CD4-positive, alpha-beta T cell treated with Interleukin-17A for 4 hours (primary cell): ENCODE data around the gene NPAS3.

ENCODE experiments used
- DNase-seq: peaks from one replicate; pipeline ENCODE4 v3.0.0-alpha.2; 2020; ENCODE audit warnings: mixed read lengths

Gene NPAS3

DNA sequence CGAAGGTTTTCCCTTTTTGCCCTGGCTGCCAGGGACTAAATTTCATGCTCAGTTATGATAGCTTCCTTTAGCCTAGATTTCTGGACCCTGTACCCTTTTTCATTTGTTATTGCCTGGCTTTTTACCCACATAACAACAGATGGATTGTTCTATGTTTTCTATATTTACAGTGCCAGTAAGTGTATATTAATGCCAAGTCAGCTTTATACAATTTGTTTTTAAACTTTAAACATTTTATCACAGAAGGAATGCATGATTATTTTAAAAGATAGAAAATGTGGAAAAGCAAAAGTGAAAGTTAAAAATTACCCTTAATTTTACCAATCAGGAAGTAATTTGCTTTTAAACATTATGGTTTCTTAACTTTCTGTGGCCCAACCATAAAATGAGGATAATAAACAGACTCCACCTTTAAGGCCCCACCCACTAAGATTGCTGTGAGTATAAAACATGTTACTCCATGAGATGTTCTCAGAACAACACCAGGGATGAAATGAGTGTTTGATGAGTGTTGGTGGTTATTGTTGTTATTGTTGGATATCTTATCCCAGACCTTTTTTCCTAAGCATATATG is 515.4 kb downstream of the NPAS3 start:
- no peak for DNase-seq

DNA sequence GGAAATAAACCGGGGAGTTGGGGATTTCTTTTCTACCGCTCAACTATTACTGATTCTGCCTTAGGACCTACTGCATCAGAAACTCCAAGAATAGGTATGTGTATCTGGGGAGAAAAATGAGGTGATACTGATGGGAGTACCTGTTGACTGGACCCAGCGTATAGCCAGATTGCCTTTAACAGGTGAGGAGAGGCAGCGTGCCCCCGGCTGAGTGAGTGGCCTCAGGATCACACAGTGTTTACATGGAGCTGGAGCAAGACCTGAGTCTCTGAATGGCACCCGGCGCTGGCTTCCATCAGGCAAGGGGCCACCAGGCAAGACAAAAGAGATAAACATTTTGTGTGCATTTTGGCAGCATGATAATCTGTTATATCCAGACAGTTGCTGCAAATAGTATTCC is 516.0 kb downstream of the NPAS3 start:
- DNase-seq = no peak

DNA sequence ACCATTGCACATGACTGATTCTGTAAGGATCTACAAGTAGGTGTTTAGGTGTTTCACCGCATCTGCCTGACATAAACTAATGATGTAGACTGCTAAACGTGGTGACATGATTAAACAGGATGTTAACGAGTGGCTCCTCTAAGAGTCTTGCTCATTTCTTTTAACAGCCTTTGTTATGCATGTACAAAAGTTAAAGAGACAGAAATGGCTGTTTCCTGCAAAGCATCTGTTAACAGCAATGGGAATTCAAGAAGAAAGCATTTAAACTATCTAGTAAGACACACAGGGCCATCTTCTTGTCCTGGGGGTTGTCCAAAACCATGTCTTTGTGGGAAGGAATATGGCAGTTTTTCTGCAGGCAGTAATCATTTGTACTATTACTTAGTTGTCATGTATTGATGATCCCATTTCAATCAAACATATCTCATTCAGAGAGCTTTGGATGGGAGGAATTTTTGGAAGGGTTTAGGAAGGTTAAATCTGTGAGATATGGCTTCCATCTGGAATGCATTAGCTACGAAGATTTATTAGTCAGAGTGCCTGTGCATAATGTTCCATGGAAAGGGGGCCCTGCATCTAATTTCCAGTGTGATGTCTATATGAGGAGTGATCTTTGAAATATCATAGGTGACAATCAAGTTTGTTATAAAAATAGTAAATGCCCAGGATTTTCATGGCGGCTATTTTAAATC is 517.1 kb downstream of the NPAS3 start:
- DNase-seq = no peak

DNA sequence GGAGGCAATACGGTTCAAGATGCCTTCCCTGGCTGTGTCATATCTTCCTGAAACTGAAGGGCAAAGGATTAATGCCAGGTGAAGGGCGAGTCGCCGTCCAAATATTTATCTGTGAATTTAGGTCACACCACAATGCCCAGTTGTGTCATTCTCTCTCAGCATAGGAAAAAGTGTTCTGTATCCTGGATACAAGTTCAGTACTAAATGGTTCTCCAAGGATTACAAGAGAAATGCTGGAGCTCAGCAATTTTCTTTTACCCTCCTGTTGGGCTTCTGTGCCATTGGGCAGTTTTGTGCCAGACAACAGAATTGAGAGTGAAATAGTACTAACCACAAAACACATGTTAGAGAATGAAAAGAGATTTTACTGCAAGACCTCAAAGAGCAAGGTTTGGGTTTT is 518.3 kb downstream of the NPAS3 start:
- no peak for DNase-seq

DNA sequence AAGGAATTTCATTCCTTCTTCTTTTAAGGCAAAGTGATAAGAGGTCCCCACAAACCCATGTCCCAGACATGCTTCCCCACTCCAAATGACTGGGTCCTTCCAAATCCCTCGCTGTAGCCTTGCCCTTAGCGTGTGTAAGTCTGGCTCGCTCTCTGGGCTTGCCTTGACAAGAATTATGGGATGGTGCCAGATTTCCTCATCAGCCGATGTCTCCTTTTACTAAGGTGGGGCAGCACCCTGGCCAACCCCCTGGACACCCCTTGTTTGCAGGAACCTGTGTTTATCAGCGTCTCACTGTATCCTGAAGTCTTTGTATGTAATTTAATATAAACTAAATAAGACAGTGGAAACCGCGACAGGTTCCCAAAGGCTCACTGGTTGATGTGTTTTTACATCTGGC is 518.9 kb downstream of the NPAS3 start:
- DNase-seq = no peak

DNA sequence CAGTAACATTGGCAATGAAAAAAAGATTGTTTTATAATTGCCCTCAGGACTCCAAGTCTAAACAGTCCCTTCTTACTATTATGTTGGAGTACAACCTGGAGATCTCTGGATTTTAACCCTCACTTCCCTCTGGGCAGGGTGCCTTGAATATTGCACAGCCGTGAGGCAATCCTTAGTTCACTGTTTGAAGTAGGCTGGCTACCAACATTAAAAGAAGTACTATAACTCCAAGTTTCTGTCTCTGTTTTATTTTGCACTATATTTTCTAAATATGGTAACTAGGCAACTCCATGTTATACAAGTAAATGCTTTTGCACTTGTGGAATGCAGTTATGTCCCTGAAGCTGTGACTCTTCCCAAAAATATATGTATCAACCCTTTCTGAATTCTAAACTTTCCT is 521.5 kb downstream of the NPAS3 start:
- no peak for DNase-seq

DNA sequence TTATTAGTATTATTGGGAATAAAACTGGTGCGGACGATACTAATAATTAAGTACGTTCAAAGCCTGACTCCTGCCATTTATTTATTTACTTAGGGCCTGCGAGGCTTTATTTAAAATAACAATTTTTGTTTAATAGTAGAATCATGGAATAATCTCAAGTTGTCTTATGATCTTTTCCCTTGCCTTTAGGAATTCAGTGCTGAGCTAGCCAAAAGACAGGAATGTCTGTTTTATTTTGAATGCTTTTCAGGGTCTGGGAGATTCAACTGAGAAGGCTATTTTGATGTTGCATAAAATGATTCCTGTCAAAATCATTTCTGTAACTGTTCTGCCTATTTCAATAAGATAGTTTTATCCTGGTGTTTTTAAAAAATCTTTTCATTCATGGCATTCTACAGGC is 522.4 kb downstream of the NPAS3 start:
- DNase-seq = no peak

DNA sequence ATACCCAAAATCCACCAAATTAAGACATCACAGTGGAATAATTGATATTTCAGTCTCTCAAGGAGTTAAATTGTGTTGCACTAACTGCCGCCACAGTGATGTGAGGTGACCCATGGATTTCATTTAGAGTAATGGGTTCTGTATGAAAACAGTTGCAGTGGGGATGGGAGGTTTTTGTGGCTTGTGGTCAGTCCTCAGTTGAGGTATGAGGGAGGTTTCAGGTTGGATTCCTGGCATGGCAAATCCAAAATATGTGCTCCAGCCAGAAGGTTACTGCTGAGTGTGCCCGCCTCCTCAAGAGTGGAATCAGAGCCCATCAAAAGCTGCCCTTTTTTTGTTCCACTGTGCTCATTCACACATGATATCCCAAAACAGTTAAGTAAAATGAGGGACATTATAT is 525.1 kb downstream of the NPAS3 start:
- no peak for DNase-seq

DNA sequence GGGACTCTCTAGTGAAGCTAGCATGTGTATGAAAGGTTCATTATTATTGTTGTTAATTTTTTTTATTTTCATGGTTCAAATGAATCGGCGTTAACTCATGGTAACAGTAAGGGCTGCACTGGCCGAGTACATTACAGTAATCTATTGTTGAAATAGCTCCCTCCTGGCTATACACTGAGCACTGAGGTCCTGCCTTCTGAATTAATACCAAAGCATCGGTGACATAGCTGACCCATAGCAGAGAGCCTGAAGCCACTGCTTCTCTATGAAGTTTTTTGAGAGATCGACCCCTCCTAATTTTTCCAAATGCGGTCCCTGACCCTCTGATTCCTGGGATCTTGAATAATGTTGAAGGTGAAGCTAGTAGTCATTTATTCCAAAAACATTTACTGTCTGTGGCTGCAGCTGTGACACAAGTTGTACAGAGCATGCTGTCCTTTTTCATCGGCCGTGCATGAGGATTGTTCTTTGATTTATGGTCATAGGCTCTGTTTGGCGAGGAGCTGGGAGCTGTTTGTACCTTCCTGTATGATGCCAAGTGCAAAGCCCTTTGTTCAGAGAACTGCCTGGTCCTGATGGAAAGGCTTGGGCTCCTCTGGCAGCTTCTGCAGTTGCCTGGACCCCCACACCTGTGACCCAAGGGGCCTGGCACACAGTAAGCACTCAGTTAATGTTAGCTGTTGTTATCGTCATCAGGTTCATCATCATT is 525.7 kb downstream of the NPAS3 start:
- DNase-seq = no peak

DNA sequence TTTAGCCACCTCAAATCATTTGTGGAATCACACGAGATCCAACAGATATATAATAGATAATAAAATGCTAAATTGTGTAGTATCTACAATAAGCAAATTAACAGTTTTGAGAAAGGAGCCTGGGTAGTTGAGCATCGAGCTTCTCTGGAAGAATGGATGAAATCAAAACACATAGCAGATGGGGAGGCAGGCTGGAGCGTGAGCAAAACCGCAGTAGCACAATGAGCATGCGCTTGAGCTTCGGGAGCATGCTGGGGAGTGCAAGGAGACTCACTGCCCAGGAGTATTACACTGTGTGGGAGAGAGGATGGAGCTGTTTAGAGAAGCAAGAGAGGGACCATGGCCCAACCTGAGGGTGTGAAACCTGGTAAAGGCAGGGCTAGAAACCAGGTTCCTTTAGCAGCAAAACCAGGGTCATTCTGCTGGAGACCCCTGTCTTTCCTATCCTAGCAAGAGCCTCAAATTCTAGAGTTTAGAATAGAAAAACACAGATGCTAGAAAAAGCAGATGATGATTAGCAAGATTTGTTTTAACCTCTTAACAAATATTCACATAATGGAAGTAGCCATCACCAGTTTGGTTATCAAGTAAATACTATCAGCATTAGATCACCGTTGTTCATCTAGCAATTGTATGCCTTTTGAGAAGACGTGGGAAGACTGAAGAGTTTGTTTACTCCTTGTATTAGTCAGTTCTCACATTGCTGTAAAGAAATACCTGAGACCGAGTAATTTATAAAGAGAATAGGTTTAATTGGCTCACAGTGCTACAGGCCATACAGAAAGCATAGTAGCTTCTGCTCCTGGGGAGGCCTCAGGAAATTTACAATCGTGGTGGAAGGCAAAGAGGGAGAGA is 527.4 kb downstream of the NPAS3 start:
- DNase-seq = no peak

DNA sequence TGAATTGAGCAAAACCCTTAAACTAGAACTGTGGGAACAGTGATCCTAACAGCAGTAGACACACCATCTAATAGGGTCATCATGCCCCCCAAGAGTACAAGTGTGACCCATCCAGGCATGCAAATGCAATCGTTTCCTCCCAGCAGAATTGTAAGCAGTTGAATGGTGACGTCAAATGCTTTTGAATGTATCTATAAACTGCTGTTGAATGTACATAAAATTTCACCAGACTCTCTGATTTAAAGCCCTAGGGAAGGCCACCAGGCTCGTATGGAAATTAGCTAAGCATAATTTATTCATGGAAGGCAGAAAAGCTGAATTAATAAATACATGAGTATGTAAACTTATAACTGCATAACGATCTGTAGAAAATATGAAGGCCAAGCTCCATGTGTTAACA is 529.3 kb downstream of the NPAS3 start:
- DNase-seq = no peak

DNA sequence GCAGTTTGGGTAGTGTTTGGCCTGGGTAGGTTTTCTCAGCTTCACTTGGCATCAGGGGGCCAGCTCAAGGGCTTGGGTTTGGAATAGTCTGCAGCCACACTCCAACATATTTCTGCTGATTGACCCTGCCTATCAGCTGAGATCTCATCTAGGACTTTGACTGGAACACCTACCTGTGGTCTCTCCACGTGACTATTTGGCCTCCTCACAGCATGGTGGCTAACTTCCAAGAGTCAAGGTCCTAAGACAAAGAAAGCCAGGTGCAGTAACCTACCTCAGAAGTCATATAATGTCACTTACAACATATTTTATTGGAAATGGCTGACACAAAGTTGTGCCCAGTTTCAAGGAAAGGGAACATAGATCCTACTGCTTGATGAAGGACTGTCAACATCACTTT is 531.2 kb downstream of the NPAS3 start:
- DNase-seq = no peak

DNA sequence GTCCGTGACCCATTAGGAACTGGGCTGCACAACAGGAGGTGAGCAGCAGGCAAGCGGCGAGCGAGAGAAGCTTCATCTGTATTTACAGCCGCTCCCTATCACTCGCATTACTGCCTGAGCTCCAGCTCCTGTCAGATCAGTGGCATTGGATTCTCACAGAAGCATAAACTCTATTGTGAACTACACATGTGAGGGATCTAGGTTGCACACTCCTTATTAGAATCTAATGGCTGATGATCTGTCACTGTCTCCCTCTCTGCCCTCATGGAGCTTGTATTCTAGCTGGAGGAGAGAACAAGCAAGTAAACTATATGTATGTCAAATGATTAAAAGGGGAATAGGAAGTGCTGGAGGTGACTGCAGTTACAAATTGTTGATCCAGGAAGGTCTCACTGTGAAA is 533.1 kb downstream of the NPAS3 start:
- DNase-seq = no peak

DNA sequence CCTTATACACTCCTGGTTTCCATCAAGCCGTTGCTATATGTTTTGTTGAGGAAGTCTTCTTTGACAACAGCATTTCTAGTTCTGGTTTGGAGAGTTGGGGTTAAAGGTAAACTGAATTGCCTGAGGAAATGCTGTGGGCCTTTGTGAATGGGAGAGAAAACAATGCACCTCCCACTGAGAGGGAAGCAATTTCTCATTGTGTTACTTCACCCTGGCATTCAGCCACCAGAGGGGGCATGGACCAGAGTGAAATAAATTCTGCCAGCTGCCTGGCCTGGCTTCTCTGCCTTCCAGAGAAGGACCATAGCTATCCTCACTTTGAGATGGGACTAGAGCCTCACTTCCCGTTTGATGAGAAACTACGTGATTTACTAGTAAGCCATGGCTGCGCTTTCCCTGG is 536.9 kb downstream of the NPAS3 start:
- peak; percentile 28 for DNase-seq

DNA sequence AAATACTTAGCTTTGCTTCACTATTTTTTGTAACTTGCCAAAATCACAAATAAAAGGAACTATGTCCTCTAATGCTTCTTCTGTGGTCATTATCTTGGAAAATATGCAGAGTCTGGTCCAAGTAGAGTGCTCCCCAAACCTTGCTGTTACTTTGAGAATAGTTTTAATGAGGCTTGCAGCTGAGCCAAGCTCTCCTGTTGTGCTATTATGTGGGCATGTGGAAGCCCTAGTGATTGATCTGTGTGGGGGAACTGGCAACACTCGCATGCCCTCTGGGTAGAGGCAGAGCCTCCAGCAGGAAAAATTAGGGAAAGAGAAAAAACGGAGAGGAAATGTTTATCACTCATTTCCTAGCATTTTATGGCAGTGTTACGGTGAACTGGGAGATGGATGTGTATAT is 539.1 kb downstream of the NPAS3 start:
- no peak for DNase-seq

DNA sequence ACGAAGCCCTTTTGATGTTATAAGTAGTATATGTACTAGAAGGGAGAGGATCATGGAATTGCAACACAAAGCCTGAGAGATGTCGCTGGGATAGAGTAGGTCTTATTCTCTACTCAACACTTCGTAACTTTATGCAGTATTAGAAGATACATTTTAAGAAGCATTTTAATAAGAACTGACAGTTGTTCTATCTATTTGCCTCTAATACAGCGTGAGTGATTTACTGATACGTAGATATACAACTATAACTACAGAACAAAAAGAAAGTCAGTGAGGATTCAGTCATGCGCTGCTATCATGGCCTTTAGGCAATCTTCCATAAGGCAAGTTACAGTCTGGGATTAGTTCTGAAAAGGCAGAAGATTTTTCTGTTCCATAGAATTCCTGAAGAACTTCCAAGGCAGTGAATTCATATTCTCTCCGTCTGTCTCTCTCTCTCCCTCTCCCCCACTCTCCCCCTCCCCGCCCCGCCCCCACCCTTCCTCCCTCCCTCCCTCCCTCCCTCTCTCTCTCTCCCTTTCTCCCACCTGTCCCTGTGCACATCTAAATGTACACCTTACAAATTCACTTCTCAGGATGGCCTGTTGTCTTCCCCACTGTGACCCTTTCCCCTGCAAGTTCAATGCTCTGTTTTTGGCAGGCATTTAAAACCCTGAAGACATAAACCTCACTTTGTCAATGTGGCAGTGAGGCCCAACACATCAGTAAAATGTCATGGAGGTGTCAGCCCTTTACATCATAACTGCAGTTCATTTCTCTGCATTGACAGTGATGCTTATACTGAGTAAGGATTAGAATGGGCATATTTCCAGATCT is 541.6 kb downstream of the NPAS3 start:
- DNase-seq = no peak

DNA sequence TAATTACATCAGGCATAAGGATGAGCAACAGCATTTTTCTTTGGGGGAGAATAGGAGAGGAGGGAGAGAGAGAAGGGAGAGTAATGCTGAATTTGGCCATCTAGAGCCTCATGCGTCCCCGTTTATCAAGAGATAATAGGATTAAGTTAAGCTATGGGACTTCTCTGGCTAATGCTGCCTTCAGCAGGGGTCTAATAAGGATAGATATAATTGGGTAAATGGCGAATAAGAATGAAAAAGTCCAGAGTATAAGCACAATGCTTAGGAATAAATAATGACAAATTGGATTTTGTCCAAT is 542.2 kb downstream of the NPAS3 start:
- no peak for DNase-seq

DNA sequence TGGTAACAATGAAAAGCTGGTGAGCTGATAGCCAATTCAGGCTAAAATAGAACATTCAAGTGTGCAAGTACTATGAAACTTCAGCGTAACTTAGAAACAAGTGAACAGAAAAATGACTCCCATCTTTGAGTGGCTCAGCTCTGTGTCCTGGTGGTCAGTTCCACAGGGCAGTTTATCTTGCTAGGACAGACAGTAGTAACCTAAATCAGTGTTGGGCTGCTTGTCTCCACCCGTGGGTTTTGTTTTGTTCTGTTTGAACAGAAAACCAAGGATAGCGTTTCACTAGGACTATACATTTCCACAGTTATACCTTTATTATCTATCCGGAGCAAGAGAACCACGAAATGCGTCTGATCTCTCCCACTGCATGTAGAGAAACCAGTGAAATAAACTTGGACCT is 544.4 kb downstream of the NPAS3 start:
- no peak for DNase-seq

DNA sequence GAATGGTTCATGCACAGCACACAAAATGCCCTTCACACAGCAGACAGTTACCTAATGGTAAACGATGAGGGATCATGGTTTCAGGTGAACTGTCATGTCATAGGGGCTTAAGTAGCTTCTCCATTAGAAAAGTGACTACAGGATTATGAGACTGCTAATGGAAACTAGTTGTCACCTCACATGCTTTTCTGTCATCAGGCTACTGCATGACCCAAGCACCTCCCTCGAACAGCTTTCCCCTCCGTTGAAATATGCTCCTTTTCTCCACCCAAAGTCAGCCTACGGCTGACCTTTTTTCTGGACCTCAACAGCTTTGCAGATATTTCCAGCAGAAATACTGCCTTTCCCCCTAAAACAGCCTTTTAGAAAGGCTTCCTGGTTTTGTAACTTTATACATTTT is 544.9 kb downstream of the NPAS3 start:
- no peak for DNase-seq

DNA sequence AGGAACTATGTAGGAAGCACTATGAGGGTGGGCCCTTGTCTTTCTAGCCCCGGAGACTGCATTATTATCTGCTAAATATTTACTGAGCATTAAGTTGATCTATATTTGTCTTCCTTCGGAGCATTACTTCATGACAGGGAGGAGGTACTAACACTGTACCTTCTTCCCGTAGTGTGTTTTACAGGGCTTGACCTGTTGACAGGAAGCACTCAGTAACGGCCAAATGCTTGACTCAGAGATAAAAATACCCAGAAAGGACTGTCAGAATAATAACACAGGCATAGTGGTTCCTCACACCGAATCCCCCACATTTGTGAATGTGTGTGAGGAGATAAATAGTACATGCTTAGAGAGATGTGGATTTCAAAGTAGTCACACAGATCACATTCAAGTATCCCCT is 545.6 kb downstream of the NPAS3 start:
- no peak for DNase-seq

DNA sequence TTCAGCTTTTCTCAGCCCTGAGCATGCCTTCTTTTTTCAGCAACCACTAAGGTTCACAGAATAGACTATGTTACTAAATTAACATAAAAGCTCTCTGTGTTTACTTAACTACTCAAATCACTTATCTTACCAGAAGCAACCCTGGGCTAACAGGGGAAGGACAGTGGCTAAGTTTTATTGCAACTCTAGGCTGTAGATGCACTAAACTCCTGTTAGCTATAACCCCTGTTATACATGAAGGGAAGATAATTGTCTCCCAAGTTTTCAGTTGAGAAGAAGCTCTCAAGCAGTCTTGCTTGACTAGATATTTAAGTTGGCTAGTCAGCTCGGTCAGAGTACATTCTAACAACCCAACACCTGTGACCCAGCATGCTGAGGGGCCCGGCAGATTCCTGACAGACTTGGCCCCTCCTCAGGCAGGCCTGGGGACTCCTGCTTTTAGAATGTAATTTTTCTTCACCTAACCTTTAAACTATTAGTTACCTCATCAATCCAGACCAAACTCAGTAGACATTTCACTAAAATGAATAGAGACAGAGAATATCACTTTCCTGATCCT is 547.7 kb downstream of the NPAS3 start:
- no peak for DNase-seq

DNA sequence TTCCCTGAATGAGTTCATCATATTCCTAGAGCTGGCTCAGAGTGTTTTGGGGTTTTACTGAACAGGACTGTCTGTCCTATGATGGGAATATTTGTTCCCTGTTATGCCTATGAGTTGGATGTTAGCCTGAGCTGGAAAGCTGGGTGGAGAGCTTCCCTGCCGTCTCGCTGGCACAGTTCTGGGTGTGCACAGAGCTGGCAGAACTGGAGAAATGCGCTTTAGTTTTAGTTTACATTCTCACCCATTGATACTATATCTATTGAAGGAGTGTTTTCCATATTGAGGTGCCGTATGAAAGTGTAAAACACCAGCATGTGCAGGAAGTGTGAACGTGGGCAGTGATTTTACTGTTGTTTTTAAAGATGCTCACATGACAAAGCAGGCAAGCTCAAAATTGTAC is 549.9 kb downstream of the NPAS3 start:
- no peak for DNase-seq

DNA sequence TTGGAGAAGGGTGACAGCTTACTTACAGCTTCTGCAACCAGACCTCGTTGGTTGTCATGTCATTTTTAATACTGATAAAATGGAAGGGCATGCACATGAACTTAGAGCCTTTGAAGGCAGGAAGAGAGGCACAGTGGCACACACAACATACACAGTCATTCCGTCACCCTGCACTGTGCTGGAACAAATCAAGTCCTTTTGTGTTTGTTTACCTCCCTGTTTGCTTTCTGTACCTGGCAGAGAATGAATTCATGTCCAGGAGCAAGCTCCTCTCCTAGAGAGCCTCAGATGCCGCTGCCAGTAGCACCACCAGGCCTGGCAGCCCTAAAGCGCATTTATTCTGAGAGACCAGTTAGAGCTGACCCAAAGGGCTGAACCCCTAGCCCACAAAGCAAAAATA is 551.9 kb downstream of the NPAS3 start:
- DNase-seq = no peak
